GDM1 (cell line): ENCODE data around the gene PRR33.

Experiments used
- DNase-seq: peaks from one replicate; lab custom pipeline; 2025; lab: John Stamatoyannopoulos, UW

Gene PRR33

GRCh38 chr11:1916132-1916985, 24.7 kb upstream of the PRR33 start:
- no peak for DNase-seq

DNA sequence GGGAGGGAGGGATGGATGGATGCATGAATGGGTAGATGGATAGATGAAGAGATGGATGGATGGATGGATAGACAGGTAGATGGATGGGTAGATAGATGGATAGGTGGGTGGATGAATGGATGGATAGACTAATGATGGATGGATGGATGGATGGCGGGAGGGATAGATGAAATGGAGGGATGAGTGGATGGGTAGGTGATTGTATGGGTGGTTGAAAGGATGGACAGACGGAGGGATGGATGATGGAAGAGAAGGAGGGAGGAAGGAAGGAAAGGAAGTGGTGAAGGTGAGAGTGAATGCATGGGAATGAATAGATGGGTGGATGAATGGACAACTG, 24.1 kb upstream of the PRR33 start:
- DNase-seq = no peak

GRCh38 chr11:1913271-1914060, 21.8 kb upstream of the PRR33 start:
- no peak for DNase-seq

- peak; percentile 31 for DNase-seq
Measured at GRCh38 chr11:1912289-1912878, 20.7 kb upstream of the PRR33 start.

DNA sequence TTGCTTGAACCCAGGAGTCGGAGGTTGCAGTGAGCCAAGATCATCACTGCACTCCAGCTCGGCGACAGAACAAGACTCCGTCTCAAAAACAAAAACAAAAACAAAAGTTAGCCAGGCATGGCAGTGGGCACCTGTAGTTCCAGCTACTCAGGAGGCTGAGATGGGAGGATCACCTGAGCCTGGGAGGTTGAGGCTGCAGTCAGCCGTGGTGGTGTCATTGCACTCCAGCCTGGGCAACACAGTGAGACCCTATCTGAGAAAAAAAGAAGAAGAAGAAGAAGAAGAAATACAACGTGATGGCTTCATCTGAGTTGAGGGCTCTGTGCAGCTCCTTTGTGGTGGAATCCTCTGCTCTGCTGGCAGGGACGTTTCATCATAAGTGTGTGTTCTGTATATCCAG, 17.8 kb upstream of the PRR33 start:
- DNase-seq = no peak

DNA sequence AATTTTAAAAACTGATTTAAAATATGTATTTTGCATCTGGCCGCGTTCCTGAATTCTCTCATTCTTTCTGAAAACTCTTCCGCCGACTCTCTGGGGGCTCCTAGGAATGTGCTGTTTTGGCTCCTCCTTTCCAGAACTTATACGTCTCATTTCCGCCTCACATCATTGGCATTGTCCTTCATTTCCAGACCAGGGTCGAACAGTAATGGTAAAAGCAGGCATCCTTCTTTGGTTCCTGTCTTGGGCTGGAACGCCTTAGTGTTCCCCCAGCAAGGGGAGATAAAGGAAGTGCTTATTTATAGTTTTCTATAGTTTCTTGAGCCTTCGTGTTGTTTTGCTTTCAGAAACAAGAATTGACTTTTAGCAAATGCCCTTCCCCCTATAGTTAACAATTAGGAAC, 16.9 kb upstream of the PRR33 start:
- DNase-seq = no peak

DNA sequence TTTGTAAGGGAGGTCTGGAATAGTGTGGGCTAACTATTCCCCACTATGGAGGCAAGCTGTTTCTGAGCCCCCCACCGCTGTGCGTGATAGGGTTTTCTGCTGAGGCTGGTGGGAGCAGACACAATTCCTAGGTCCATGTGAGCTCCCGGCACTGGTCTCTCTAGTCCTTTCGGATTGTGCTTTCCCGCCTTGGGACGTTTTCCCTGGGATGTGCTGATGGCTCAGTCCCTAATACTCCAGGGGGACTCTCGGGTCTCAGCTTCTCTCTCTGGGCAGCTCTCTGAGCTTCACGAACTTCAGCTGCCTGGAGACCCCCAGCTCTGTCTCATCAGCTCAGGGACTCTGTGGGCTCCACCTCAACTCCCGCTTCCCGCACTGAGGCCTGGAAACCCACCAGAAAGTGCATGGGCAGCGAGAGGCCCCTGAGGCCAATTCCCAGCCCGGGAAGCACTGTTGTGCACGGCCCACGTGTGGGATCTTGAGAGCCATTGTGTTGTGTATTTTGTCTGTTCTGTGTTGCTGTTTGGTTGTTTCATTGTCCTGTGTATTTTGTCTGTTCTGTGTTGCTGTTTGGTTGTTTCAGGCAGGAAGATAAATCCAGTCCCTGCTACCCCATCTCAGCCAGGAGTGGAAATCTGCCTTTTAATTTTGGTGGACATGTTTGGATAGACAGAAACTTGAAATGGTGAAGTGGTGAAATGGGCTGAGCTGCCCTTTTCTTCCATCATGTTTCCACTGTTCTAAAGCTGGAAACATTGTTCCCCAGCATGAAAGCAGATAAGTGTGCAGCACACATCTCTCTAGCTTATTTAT, 15.1 kb upstream of the PRR33 start:
- DNase-seq = no peak

GRCh38 chr11:1906181-1906580, 14.5 kb upstream of the PRR33 start:
- DNase-seq = no peak

GRCh38 chr11:1899686-1900085, 8.0 kb upstream of the PRR33 start:
- DNase-seq = no peak

DNA sequence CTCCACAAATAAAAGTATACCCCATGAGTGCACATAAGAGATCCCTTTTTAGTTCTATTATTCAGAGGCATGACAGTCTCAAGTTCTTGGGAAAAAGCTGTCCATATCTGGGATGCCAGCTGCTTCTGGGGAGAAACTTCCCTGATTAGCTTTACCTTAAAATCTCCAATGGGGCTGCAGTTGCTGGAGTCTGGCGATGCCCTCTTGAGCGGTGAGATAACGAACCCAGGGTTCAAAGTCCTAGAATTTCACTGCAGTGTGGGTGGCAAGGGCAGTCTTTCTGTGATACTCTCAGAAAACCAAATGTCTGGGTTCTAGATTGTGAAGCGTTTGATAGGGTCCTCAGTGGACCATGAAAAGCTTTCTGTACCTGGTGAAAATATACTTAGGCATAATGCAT, 7.4 kb upstream of the PRR33 start:
- no peak for DNase-seq

GRCh38 chr11:1896923-1897322, 5.2 kb upstream of the PRR33 start:
- DNase-seq = peak; percentile 91

GRCh38 chr11:1896468-1896867, 4.8 kb upstream of the PRR33 start:
- DNase-seq = no peak

DNA sequence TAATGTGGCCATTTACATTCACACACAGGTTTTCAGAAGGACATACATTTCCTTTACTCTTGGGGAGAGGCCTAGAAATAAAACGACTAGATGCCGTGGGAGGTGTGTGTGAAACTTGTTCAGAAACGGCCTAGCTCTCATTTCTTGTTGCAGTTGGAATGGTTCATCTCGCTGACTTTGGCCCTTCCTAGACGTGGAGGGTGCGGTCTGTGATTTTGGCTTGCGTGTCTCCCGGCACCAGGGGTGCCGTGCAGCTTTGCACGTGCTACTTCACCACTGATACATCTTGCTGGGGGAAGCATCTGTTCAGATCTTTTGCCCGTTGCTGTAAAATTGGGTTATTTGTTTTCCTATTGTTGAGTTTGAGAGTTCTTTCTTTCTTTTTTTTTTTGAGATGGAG, 3.1 kb upstream of the PRR33 start:
- DNase-seq = no peak

GRCh38 chr11:1893581-1894359, 2.1 kb upstream of the PRR33 start:
- DNase-seq = no peak

DNA sequence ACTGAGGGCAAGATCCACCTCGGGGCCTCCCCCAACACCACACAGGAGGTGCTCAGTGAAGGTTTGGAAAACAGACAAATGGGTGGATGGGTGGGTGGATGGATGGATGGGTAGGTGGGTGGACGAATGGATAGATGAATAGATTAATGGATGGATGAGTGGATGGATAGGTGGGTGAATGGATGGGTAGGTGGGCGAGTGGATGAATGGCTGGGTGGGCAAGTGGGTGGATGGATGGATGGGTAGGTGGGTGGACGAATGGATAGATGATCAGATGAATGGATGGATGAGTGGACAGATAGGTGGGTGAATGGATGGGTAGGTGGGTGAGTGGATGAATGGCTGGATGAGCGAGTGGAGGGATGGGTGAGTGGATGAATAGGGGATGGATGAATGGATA, 863 bp upstream of the PRR33 start:
- no peak for DNase-seq

DNA sequence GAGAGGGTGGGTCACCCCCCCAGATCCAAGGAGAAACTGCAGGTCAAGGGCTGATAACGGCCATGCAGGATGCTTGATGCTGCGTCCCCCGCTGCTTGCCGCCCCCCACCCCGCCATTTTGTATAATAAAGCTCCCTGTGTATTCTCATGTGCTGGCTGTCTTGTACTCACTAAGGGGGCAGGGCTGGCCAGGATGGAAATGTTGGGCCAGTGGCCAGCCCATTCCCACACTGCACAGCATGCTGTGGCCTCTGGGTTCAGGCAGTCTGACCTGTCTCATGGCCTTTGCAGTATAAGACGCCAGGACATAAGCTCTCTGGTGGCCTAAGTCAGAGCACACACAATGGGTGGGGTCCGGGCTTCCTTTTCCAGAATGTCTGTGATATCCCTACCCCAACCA, 421 bp upstream of the PRR33 start:
- no peak for DNase-seq

- no peak for DNase-seq
Measured at GRCh38 chr11:1890856-1891830, 552 bp downstream of the PRR33 start.

- DNase-seq = no peak
Measured at GRCh38 chr11:1889941-1890855, 1.5 kb downstream of the PRR33 start.
